Measurements from ENCODE around the gene CASP6. TPM values are rescaled to one million over a fixed set of nuclear protein-coding genes. Genes with fewer than 3 reads are reported as not detected.

CASP6 gene
- total RNA-seq, 1 donor from 2014 or later = 41.9 TPM

DNA sequence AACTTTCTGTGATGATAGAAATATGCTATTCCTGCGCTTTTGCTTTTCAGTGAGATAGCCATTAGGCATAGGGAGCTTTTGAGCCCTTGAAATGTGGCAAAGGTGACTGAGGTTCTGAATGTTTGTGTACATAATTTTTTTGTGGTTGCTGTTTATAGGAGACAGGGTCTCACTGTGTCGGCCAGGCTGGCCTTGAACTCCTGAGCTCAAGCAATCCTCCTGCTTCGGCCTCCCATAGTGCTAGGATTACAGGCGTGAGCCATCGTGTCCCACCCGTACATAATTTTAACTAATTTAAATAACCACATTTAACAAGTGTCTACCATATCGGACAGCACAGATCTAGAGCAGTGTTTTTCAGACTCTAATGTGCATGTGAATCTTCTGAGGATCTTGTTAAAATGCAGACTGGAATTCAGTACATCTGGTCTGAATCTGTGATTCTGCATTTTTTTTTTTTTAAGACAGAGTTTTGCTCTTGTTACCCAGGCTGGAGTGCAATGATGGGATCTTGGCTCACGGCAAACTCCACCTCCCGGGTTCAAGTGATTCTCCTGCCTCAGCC lies 45.3 kb downstream of the CASP6 start:
- TF ChIP-seq, protein P1, sequence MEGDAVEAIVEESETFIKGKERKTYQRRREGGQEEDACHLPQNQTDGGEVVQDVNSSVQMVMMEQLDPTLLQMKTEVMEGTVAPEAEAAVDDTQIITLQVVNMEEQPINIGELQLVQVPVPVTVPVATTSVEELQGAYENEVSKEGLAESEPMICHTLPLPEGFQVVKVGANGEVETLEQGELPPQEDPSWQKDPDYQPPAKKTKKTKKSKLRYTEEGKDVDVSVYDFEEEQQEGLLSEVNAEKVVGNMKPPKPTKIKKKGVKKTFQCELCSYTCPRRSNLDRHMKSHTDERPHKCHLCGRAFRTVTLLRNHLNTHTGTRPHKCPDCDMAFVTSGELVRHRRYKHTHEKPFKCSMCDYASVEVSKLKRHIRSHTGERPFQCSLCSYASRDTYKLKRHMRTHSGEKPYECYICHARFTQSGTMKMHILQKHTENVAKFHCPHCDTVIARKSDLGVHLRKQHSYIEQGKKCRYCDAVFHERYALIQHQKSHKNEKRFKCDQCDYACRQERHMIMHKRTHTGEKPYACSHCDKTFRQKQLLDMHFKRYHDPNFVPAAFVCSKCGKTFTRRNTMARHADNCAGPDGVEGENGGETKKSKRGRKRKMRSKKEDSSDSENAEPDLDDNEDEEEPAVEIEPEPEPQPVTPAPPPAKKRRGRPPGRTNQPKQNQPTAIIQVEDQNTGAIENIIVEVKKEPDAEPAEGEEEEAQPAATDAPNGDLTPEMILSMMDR (conservative IDR thresholded peaks at IDR 0.05) = no peak
- H3K36me3 Mint-ChIP-seq = no peaks in the 10 kb centered on the region
- no peaks in the 10 kb centered on the region for H3K4me1 Mint-ChIP-seq (ENCODE audit: unreplicated experiment)
- no peak overlapping the region for H3K27ac Mint-ChIP-seq
- no peaks in the 10 kb centered on the region for H3K27me3 Mint-ChIP-seq
- no peaks in the 10 kb centered on the region for H3K9me3 Mint-ChIP-seq
- DNase-seq (ENCODE audit: extremely low spot score, unreplicated experiment) = no peak
- no peak overlapping the region for H3K4me3 Mint-ChIP-seq

DNA sequence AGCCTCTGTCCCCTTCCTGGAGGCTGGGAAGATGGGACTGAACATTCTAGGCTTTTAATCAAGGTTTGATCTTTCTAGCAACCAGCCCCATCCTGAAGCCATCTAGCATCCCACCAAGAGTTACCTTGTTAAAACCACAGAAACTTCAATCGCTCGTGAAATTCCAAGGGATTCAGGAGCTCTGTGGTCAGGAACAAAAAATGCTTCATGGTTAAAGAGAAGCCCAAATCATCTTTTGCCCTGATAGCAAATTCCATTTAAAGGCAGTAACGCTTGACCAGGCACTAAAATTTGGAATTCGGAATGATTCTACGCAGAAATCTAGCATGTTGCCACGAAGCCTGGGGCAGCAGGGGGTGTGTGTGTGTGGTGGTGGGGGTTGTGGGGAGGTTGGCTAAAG lies 47.8 kb downstream of the CASP6 start:
- H3K36me3 Mint-ChIP-seq = peaks cover 4% of the 10 kb centered on the region
- no peaks in the 10 kb centered on the region for H3K27me3 Mint-ChIP-seq
- no peak overlapping the region for H3K4me3 Mint-ChIP-seq
- TF ChIP-seq, protein P1 (conservative IDR thresholded peaks at IDR 0.05) = no peak
- no peak overlapping the region for H3K27ac Mint-ChIP-seq
- no peaks in the 10 kb centered on the region for H3K4me1 Mint-ChIP-seq (ENCODE audit: unreplicated experiment)
- no peak for DNase-seq (ENCODE audit: extremely low spot score, unreplicated experiment)
- no peaks in the 10 kb centered on the region for H3K9me3 Mint-ChIP-seq

DNA sequence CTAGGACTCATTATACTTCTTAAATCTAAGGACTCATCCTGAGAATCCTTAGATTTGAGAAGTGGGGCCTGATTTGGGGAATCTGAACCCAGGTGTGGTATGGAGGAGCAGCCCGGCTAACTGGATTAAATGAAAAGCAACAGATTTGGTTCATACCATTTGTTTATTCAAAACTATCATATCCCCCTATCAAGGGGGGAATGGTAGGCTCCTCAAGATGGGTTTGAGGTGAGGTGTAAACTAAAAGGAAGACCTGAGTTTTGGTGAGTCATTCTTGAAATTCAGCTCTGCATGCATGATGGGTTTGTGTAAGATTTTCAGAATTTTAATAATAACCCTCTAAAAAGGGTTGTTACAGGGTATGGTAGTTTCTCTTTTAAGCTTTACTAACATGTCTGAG lies 53.4 kb downstream of the CASP6 start:
- Mint-ChIP-seq H3K4me3 (no peak overlapping the region), H3K27me3 (no peaks in the 10 kb centered on the region), H3K4me1 (ENCODE audit: unreplicated experiment) (no peaks in the 10 kb centered on the region), H3K27ac (no peak overlapping the region), H3K36me3 (peaks cover 4% of the 10 kb centered on the region), H3K9me3 (no peaks in the 10 kb centered on the region)
- TF ChIP-seq, protein P1 (conservative IDR thresholded peaks at IDR 0.05) = no peak
- no peak for DNase-seq (ENCODE audit: extremely low spot score, unreplicated experiment)

DNA sequence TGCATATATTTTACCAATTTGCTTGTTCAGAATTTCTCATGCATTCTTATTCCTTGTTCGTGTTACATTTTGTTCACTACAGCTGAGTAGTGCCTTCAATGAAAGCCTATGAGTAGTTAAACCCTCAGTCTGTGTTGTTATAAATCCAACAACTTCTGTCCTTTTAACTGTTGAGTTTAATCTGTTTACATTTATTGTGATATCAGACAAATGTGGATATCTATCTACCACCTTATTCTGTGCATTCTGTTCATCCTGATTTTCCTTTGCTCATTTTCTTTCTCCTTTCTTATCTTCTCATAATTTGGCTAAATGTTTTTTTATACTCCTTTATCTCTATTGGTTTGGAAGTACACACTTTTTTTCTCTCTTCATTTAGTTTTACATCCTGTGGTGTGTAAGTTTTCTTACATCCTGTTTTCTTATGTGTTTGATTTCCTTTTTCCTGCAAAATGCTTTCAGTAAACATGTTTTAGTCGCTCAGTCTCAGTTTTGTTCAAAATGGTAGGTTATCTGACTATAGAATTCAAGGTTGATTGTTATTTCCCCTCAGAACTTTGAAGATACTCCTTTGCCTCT lies 54.2 kb downstream of the CASP6 start:
- no peak overlapping the region for H3K27ac Mint-ChIP-seq
- no peak for DNase-seq (ENCODE audit: extremely low spot score, unreplicated experiment)
- H3K27me3 Mint-ChIP-seq = no peaks in the 10 kb centered on the region
- H3K36me3 Mint-ChIP-seq = peaks cover 4% of the 10 kb centered on the region
- H3K4me1 Mint-ChIP-seq (ENCODE audit: unreplicated experiment) = no peaks in the 10 kb centered on the region
- H3K4me3 Mint-ChIP-seq = no peak overlapping the region
- H3K9me3 Mint-ChIP-seq = no peaks in the 10 kb centered on the region
- TF ChIP-seq, protein P1 (conservative IDR thresholded peaks at IDR 0.05) = no peak

DNA sequence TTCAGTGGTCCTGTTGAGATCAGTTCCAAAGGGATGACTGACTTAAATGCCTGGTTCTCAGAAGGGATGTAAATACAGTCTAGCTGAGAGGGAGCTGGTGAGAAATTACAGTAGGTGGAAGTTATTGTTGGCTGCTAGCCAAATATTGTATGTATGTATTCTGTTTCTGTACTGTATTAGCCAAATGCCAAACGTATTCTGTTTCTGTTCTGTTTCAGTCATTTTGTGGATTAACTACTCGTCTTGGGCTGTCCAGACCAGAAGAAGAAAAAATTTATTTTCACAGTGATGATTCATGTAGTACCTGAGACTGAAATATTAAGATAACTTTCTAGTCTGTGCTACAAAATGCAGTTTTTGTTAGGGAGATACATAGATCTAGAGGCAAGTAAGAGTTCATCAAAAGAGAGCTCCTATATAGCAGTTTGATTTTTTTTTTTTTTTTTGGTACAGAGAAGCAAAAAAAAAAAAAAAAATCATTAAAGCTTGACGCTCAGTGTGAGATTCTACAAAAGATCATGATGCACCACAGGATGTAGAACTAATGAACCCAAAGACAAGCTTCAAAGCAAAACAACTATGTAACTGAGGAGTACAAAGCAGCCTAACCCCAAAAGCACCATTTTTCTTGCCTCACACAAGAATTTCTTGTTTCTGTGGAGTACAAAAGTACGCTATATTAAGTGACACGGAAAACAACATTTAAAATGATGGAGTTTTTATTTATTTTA lies 54.8 kb downstream of the CASP6 start:
- TF ChIP-seq, protein P1 (conservative IDR thresholded peaks at IDR 0.05) = no peak
- H3K27me3 Mint-ChIP-seq = no peaks in the 10 kb centered on the region
- H3K4me3 Mint-ChIP-seq = no peak overlapping the region
- peaks cover 4% of the 10 kb centered on the region for H3K36me3 Mint-ChIP-seq
- no peaks in the 10 kb centered on the region for H3K4me1 Mint-ChIP-seq (ENCODE audit: unreplicated experiment)
- DNase-seq (ENCODE audit: extremely low spot score, unreplicated experiment) = no peak
- H3K27ac Mint-ChIP-seq = no peak overlapping the region
- no peaks in the 10 kb centered on the region for H3K9me3 Mint-ChIP-seq
